Lower leg skin (tissue), 3 donors: ENCODE measurements around the gene POMGNT1.

ENCODE experiments used
- POLR2A ChIP-seq, 2 donors: fragments of 450-650 bp; IDR thresholded peaks; one replicate each; pipeline ENCODE4 v1.6.1; 2016 to 2017; ENCODE audit warnings: antibody characterized with exemption in 2 of 2, mild to moderate bottlenecking in 1 of 2, moderate library complexity in 1 of 2
- TF ChIP-seq, protein P1 (sequence below), 3 donors: fragments of 450-650 bp; IDR thresholded peaks; one replicate each; pipeline ENCODE4 v1.5.1; 2016; ENCODE audit warnings: antibody characterized with exemption in 3 of 3, mild to moderate bottlenecking in 3 of 3, moderate library complexity in 2 of 3

GRCh38 chr1:46172321-46172720 is 25.9 kb downstream of the POMGNT1 start:
- TF ChIP-seq, protein P1, sequence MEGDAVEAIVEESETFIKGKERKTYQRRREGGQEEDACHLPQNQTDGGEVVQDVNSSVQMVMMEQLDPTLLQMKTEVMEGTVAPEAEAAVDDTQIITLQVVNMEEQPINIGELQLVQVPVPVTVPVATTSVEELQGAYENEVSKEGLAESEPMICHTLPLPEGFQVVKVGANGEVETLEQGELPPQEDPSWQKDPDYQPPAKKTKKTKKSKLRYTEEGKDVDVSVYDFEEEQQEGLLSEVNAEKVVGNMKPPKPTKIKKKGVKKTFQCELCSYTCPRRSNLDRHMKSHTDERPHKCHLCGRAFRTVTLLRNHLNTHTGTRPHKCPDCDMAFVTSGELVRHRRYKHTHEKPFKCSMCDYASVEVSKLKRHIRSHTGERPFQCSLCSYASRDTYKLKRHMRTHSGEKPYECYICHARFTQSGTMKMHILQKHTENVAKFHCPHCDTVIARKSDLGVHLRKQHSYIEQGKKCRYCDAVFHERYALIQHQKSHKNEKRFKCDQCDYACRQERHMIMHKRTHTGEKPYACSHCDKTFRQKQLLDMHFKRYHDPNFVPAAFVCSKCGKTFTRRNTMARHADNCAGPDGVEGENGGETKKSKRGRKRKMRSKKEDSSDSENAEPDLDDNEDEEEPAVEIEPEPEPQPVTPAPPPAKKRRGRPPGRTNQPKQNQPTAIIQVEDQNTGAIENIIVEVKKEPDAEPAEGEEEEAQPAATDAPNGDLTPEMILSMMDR (IDR thresholded peaks at IDR 0.05) = no peak
- no peak for TF ChIP-seq POLR2A (IDR thresholded peaks at IDR 0.05)
